T-helper 1 cell treated with Interleukin-12 subunit alpha and Interleukin-12 subunit beta and Interleukin-4 antibody, amounts not matched to agents 30 μg/mL and 1 μg/mL, for 36 hours (primary cell): Measurements from ENCODE around the gene PTPRT.

Source experiments
- H3K27ac Mint-ChIP-seq: one replicate; pipeline ENCODE4 v1.8.0; 2021; ENCODE audit warnings: mild to moderate bottlenecking, mixed read lengths
- H3K27me3 Mint-ChIP-seq: one replicate; pipeline ENCODE4 v1.8.0; 2021; ENCODE audit warnings: low read depth, mixed read lengths
- H3K36me3 Mint-ChIP-seq: one replicate; pipeline ENCODE4 v1.8.0; 2021; ENCODE audit warnings: low read depth, mixed read lengths
- H3K4me1 Mint-ChIP-seq: one replicate; pipeline ENCODE4 v1.8.0; 2021; ENCODE audit warnings: low read depth, mixed read lengths
- H3K4me3 Mint-ChIP-seq: one replicate; pipeline ENCODE4 v1.8.0; 2021; ENCODE audit warnings: mild to moderate bottlenecking, moderate library complexity, mixed read lengths
- H3K9me3 Mint-ChIP-seq: one replicate; pipeline ENCODE4 v1.8.0; 2021; ENCODE audit warnings: mixed read lengths

Gene PTPRT

GRCh38 chr20:42112161-42112560 lies 1077.5 kb downstream of the PTPRT start:
- Mint-ChIP-seq H3K36me3 (no peaks in the 10 kb centered on the region), H3K4me3 (no peak overlapping the region), H3K27ac (no peak overlapping the region), H3K9me3 (no peaks in the 10 kb centered on the region), H3K27me3 (no peaks in the 10 kb centered on the region), H3K4me1 (no peaks in the 10 kb centered on the region)

GRCh38 chr20:42111349-42111748 lies 1078.4 kb downstream of the PTPRT start:
- Mint-ChIP-seq H3K36me3 (no peaks in the 10 kb centered on the region), H3K4me1 (no peaks in the 10 kb centered on the region), H3K4me3 (no peak overlapping the region), H3K9me3 (no peaks in the 10 kb centered on the region), H3K27me3 (no peaks in the 10 kb centered on the region), H3K27ac (no peak overlapping the region)

- Mint-ChIP-seq H3K27me3 (no peaks in the 10 kb centered on the region), H3K9me3 (no peaks in the 10 kb centered on the region), H3K4me1 (no peaks in the 10 kb centered on the region), H3K4me3 (no peak overlapping the region), H3K27ac (no peak overlapping the region), H3K36me3 (no peaks in the 10 kb centered on the region)
Measured at GRCh38 chr20:42110301-42110700, 1079.4 kb downstream of the PTPRT start.

GRCh38 chr20:42102000-42102399 lies 1087.7 kb downstream of the PTPRT start:
- Mint-ChIP-seq H3K36me3 (no peaks in the 10 kb centered on the region), H3K27ac (no peak overlapping the region), H3K9me3 (no peaks in the 10 kb centered on the region), H3K4me3 (no peak overlapping the region), H3K4me1 (no peaks in the 10 kb centered on the region), H3K27me3 (no peaks in the 10 kb centered on the region)

GRCh38 chr20:42100137-42100704 lies 1089.5 kb downstream of the PTPRT start:
- no peak overlapping the region for H3K4me3 Mint-ChIP-seq
- no peaks in the 10 kb centered on the region for H3K27me3 Mint-ChIP-seq
- no peaks in the 10 kb centered on the region for H3K9me3 Mint-ChIP-seq
- H3K4me1 Mint-ChIP-seq = no peaks in the 10 kb centered on the region
- H3K27ac Mint-ChIP-seq = no peak overlapping the region
- no peaks in the 10 kb centered on the region for H3K36me3 Mint-ChIP-seq

- H3K27me3 Mint-ChIP-seq = no peaks in the 10 kb centered on the region
Measured at GRCh38 chr20:42099101-42099500, 1090.6 kb downstream of the PTPRT start.

GRCh38 chr20:42098418-42098817 lies 1091.3 kb downstream of the PTPRT start:
- Mint-ChIP-seq H3K27me3 (no peaks in the 10 kb centered on the region), H3K4me3 (no peak overlapping the region), H3K4me1 (no peaks in the 10 kb centered on the region), H3K9me3 (no peaks in the 10 kb centered on the region), H3K36me3 (no peaks in the 10 kb centered on the region), H3K27ac (no peak overlapping the region)

More at GRCh38 chr20:42099101-42099500, 1090.6 kb downstream of the PTPRT start:
- Mint-ChIP-seq H3K4me3 (no peak overlapping the region), H3K36me3 (no peaks in the 10 kb centered on the region), H3K9me3 (no peaks in the 10 kb centered on the region), H3K27ac (no peak overlapping the region), H3K4me1 (no peaks in the 10 kb centered on the region)

- Mint-ChIP-seq H3K36me3 (no peaks in the 10 kb centered on the region), H3K4me1 (no peaks in the 10 kb centered on the region), H3K9me3 (no peaks in the 10 kb centered on the region), H3K27me3 (no peaks in the 10 kb centered on the region), H3K27ac (no peak overlapping the region), H3K4me3 (no peak overlapping the region)
Measured at GRCh38 chr20:42097741-42098140, 1092.0 kb downstream of the PTPRT start.

GRCh38 chr20:42095221-42095620 lies 1094.5 kb downstream of the PTPRT start:
- Mint-ChIP-seq H3K4me1 (no peaks in the 10 kb centered on the region), H3K27me3 (no peaks in the 10 kb centered on the region), H3K36me3 (no peaks in the 10 kb centered on the region), H3K4me3 (no peak overlapping the region), H3K27ac (no peak overlapping the region), H3K9me3 (no peaks in the 10 kb centered on the region)

- Mint-ChIP-seq H3K4me1 (no peaks in the 10 kb centered on the region), H3K27ac (no peak overlapping the region), H3K4me3 (no peak overlapping the region), H3K9me3 (no peaks in the 10 kb centered on the region), H3K27me3 (no peaks in the 10 kb centered on the region), H3K36me3 (no peaks in the 10 kb centered on the region)
Measured at GRCh38 chr20:42093542-42094440, 1095.9 kb downstream of the PTPRT start.

GRCh38 chr20:42093041-42093440 lies 1096.7 kb downstream of the PTPRT start:
- Mint-ChIP-seq H3K36me3 (no peaks in the 10 kb centered on the region), H3K27ac (no peak overlapping the region), H3K9me3 (no peaks in the 10 kb centered on the region), H3K4me1 (no peaks in the 10 kb centered on the region), H3K4me3 (no peak overlapping the region), H3K27me3 (no peaks in the 10 kb centered on the region)

GRCh38 chr20:42085366-42085765 lies 1104.3 kb downstream of the PTPRT start:
- Mint-ChIP-seq H3K9me3 (no peaks in the 10 kb centered on the region), H3K27ac (no peak overlapping the region), H3K4me1 (no peaks in the 10 kb centered on the region), H3K36me3 (no peaks in the 10 kb centered on the region), H3K4me3 (no peak overlapping the region), H3K27me3 (no peaks in the 10 kb centered on the region)

- H3K36me3 Mint-ChIP-seq = no peaks in the 10 kb centered on the region
- no peaks in the 10 kb centered on the region for H3K27me3 Mint-ChIP-seq
- H3K4me3 Mint-ChIP-seq = no peak overlapping the region
- H3K27ac Mint-ChIP-seq = no peak overlapping the region
- no peaks in the 10 kb centered on the region for H3K9me3 Mint-ChIP-seq
- H3K4me1 Mint-ChIP-seq = no peaks in the 10 kb centered on the region
Measured at GRCh38 chr20:42083280-42083679, 1106.4 kb downstream of the PTPRT start.

- H3K9me3 Mint-ChIP-seq = no peaks in the 10 kb centered on the region
- H3K27me3 Mint-ChIP-seq = no peaks in the 10 kb centered on the region
- no peak overlapping the region for H3K27ac Mint-ChIP-seq
- no peak overlapping the region for H3K4me3 Mint-ChIP-seq
- H3K4me1 Mint-ChIP-seq = no peaks in the 10 kb centered on the region
- H3K36me3 Mint-ChIP-seq = no peaks in the 10 kb centered on the region
Measured at GRCh38 chr20:42082611-42083010, 1107.1 kb downstream of the PTPRT start.

GRCh38 chr20:42080956-42081355 lies 1108.8 kb downstream of the PTPRT start:
- Mint-ChIP-seq H3K4me1 (no peaks in the 10 kb centered on the region), H3K36me3 (no peaks in the 10 kb centered on the region), H3K27ac (no peak overlapping the region), H3K27me3 (no peaks in the 10 kb centered on the region), H3K4me3 (no peak overlapping the region), H3K9me3 (no peaks in the 10 kb centered on the region)
